Measurements from ENCODE around the gene MBLAC2.

MBLAC2 gene

DNA sequence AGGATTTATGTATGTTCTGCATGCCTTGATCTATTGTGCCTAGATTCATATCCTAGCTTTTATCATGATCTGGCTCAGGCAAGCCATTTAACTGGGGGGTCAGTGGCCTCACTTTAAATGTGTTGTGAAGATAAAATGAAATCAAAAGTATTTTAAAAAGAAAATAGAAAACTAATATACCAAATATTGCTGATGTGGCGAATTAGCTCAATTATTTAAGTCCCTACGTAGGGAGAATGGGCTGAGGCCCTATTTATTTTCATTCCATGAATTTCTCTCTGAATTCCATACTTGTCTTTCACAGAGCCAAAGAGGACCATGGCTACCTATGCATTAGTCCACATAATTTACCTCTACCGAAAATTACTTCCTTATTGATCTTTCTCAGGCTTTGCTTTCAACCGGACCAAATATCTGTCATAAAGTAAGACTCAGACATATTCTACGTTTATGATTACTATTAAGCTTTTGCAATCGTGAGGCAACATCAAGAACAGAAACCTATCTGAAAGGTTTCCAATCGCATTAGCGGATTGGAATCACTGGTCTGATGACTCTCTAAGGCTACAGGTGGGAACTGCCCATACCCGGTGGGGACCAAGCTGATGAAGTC, 1.7 kb downstream of the MBLAC2 start:
- no peak for DNase-seq (ENCODE audit: low spot score)
- no peak for FAIRE-seq

DNA sequence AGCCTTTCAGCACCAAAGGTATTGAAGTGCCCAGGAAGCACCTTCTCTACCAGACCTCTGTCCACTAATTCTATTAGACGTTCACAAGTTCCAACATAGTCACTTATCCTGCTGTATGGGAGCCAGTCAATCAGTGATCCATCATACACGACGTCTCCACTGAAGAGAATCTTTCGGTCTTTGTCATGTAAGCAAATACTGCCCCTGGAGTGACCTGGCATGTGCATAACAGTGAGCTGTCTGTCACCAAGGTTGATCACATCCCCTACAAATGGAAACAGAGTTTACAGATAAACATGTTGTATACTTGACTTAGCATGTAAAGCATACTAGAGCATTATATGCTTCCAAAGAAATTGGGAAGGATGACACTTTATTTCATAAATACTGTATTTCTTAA, 13.3 kb downstream of the MBLAC2 start:
- DNase-seq (ENCODE audit: low spot score) = no peak
- FAIRE-seq = no peak

DNA sequence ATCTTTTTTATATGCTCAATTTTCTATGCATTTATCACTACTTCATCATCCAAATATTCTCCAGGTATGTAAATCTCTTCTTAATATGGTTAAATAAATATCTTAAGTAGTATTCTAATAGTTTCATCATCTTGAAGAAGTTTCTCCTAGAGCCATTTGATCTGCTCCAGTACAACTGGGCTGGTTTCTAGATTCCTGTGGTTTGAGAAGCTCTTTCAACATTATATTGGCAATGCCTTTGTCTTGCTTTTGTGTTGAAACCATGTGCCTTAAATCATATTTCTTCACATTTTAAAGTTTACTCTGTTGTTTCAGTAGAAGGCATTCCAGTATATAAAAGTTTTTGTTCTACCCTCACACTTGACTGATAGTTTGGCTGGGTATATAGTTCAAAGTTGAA, 27.6 kb downstream of the MBLAC2 start:
- DNase-seq (ENCODE audit: low spot score) = no peak
- no peak for FAIRE-seq

DNA sequence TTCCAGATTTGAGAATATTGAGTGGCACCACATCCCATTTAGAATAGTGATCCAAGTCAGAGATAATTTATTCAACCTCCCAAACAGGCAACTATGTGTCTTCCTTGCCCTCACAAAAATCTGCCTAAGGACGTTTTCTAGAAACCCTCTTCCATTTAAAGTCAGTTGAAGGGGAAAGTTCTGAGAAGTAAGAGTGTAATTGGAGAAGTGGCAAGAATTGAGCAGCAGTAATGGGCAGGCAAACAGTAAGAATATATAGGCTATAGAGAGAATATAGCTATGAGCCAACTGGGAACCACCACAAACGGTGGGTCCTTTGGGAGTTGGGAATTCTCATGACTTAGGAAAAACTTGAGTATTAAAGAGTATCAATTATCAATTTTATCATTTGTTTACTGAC, 33.9 kb downstream of the MBLAC2 start:
- FAIRE-seq = no peak
- DNase-seq (ENCODE audit: low spot score) = no peak

DNA sequence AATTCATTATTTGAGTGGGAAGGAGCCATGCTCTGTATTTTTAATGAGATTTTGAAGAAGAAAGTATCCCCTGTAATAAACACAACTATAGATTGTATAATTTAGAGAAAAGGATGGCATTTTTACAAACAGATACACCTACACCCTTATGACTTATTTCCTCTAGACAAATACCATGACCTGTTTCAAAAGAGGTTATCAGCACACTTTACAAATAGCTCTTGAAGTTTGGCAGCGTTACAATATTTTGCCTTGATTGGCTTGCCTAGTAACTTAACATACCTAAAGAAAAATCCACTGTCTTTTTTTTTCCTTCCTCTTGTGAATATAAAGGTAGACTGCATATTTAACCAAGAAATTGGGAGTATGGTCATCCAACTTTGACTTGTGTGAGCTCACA, 36.5 kb downstream of the MBLAC2 start:
- FAIRE-seq (no peak), DNase-seq (ENCODE audit: low spot score) (no peak)

DNA sequence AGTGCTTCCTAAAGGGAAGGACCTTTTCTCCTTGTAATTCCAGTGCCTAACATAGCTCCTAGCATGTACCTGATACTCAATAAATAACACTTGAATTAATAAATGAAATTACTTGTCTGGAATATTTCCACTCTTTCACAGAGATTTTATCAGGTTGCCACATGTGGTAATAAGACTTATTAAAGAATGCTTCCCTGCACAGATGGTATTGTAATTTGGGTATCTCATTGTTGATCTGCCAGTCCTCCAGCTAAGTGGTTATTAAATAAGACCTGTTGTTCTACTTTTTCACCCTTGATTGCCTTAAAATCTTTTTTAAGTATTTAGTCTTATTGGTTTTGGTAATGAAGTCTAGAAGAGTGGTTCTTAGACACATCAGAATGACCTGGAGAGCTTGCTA, 36.9 kb downstream of the MBLAC2 start:
- FAIRE-seq (no peak), DNase-seq (ENCODE audit: low spot score) (no peak)

DNA sequence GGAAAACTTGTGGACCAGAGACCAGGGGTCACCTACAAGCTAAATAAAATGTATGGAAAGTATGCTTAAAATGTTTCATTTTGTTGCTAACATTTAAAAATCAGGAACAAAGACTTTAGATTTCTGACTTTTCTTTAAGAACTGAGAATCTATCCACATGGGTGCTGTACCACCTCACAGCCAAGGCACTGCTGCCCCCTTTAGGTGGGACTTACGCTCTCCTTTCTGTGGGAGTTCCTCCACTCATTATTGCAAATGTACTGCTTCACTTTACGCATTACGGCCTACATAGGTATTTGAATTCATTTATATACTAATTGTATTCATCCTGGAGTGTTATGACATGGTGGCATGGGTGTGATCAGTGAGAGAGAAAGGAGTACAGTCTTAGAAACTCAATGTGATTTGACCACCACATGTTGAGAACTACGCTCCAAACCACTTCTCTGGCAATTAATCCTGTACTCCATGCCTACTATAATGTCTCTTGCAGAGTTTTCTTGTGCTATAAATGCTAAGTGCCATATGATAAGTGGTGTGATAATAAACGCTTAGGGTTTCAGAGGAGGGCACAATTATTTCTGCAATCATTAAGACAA, 40.4 kb downstream of the MBLAC2 start:
- DNase-seq (ENCODE audit: low spot score) (no peak), FAIRE-seq (no peak)

DNA sequence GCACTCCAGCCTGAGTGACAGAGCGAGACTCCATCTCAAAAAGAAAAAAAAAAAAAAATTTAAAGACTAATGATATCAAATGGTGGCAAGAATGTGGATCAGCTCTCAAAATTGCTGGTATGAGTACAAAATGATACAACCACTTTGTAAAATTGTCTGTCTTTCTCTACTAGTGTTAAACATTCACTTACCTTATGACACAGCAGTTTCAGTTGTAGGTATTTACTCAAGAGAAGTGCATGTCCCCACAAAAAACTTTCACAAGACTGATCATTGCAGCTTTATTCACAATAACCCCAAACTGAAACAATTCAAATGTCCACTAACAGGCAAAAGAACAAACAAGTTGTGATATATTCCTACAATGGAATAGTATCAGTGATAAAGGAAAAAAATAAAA, 50.3 kb downstream of the MBLAC2 start:
- FAIRE-seq (no peak), DNase-seq (ENCODE audit: low spot score) (no peak)

DNA sequence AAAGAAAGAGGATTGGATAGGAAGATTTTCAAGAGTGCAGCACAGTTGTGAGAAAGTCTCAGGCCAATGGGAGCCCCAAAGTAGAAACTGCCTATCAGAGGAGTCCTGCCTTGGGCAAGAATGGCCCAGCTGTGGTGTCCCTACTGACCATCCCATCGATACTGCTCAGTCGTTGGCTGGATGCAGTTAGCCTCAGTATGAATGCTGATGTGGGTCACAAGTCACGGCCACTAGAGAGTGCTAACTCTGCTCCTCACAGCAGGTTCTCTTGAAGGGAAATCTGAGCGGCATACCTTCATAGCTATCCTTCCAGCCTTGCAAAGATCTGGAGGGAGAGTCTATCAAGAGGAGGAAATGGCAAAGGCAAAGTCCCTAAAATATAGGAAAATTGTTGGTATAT, 53.4 kb downstream of the MBLAC2 start:
- DNase-seq (ENCODE audit: low spot score) (no peak), FAIRE-seq (no peak)

DNA sequence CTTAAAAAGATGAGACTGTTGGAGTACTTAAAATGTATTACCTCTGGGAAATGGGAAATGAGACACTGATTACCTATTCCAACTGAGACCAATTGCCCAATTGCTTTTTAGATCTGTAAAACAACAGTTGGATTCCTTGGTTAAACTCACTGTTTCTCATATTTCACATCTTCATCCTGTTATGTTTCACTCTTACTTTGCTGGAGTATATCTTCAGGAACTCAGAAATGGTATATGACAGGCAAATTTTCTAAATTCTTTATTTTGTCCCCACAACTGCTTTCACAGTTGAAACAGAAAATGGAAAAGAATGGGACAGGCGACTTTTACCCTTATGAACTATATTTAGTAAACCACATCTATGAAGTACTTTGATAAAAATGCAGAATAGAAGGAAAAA, 56.4 kb downstream of the MBLAC2 start:
- DNase-seq (ENCODE audit: low spot score) (no peak), FAIRE-seq (no peak)

GRCh38 chr5:90410178-90410762, 64.3 kb downstream of the MBLAC2 start:
- no peak for DNase-seq (ENCODE audit: low spot score)

GRCh38 chr5:90409318-90410177, 65.0 kb downstream of the MBLAC2 start, which contains the start of gene CETN3:
TSS of gene CETN3 (minus strand) at chr5:90409756. CDS start at chr5:90409661, 95 bp downstream.
- FAIRE-seq = peak; percentile 17

More at GRCh38 chr5:90410178-90410762, 64.3 kb downstream of the MBLAC2 start:
- FAIRE-seq = no peak

GRCh38 chr5:90408571-90409317, 65.8 kb downstream of the MBLAC2 start:
- FAIRE-seq (no peak), DNase-seq (ENCODE audit: low spot score) (no peak)

More at GRCh38 chr5:90409318-90410177, 65.0 kb downstream of the MBLAC2 start, which contains the start of gene CETN3:
- DNase-seq (ENCODE audit: low spot score) = peak; percentile 87

All from RCC 7860 (cell line).